Transverse colon (tissue), 4 donors: ENCODE measurements around the gene JAGN1. TPM values are rescaled to one million over a fixed set of nuclear protein-coding genes. Genes with fewer than 3 reads are reported as not detected.
A peak's percentile ranks its signal among the peaks of the same experiment; 100 is the strongest.

ENCODE experiments used
- DNase-seq: peaks from one replicate; pipeline ENCODE4 v3.0.0-alpha.2; 2019
- H3K27ac ChIP-seq, 4 donors: fragments of 200-600 bp; sonication (generic); 2 replicates each; pipeline ENCODE4 v1.5.1; 2016 to 2018; ENCODE audit warnings: inconsistent platforms in 4 of 4
- H3K27me3 ChIP-seq: fragments of 200-600 bp; sonication (generic); 2 replicates; pipeline ENCODE4 v1.5.1; 2017; ENCODE audit warnings: inconsistent platforms
- H3K36me3 ChIP-seq, 4 donors: fragments of 200-600 bp; sonication (generic); 2 replicates each; pipeline ENCODE4 v1.5.1; 2017 to 2019; ENCODE audit warnings: inconsistent platforms in 4 of 4
- H3K4me1 ChIP-seq, 4 donors: fragments of 200-600 bp; sonication (generic); 2 replicates each; pipeline ENCODE4 v1.5.1; 2017 to 2020; ENCODE audit warnings: inconsistent platforms in 4 of 4
- H3K4me3 ChIP-seq, 4 donors: fragments of 200-600 bp; sonication (generic); 1 replicate in 1 of 4; 2 replicates in 3 of 4; pipeline versions ENCODE4 v1.5.1 to v1.6.1; 2017 to 2019; ENCODE audit warnings: inconsistent platforms in 4 of 4
- H3K9me3 ChIP-seq, 2 donors: fragments of 200-600 bp; sonication (generic); 2 replicates each; pipeline ENCODE4 v1.5.1; 2017 to 2019; ENCODE audit warnings: inconsistent platforms in 2 of 2
- CTCF ChIP-seq, 5 experiments: fragments of 200-600 bp in 3 of 5; fragments of 450-650 bp in 2 of 5; sonication (generic) in 3 of 5; IDR thresholded peaks; 1 replicate in 2 of 5; 2 replicates in 3 of 5; pipeline ENCODE4 v1.5.1; 2016 to 2017; ENCODE audit warnings: antibody characterized with exemption in 5 of 5, inconsistent platforms in 3 of 5, mild to moderate bottlenecking in 2 of 5, moderate library complexity in 1 of 5
- EP300 ChIP-seq: sonication (generic); formaldehyde crosslinking; IDR thresholded peaks from one replicate; pipeline ENCODE4 v1.6.1; 2017; ENCODE audit warnings: antibody characterized with exemption, low read depth
- POLR2A ChIP-seq: fragments of 450-650 bp; IDR thresholded peaks from one replicate; pipeline ENCODE4 v1.6.1; 2016; ENCODE audit warnings: antibody characterized with exemption, mild to moderate bottlenecking, moderate library complexity
- POLR2AphosphoS5 ChIP-seq, 3 donors: sonication (generic); formaldehyde crosslinking; IDR thresholded peaks; one replicate each; pipeline ENCODE4 v1.6.1; 2016; ENCODE audit warnings: antibody characterized with exemption in 3 of 3
- WGBS, 2 donors: methylation state at CpG; one replicate each; pipeline ENCODE4 v1.1.5; 2018; ENCODE audit warnings: low coverage in 1 of 2; 5-methylcytosine and 5-hydroxymethylcytosine counted together
- in situ Hi-C, 4 donors: fragments of 200-750 bp; cut with MboI; loops; one replicate each; pipeline versions ENCODE4 v1.15.0 to v1.15.1; 2017; ENCODE audit warnings: low sequenced_read_pairs in 3 of 4, low pct_ligation_motif_present in 1 of 4, low pct_unique_long_range_greater_than_20kb in 1 of 4
- intact Hi-C: fragments of 100-400 bp; cut with DNase I; formaldehyde crosslinking; loops from one replicate; pipeline ENCODE4 v1.15.1; 2023; ENCODE audit warnings: low total_unique reads
- total RNA-seq, 4 donors: library from RNA; depleted of rRNA; stranded (reverse); fragments of >200 nt; gene quantifications; one replicate each; pipeline ENCODE4 v1.1.0, GENCODE V29; 2016

JAGN1 gene
- total RNA-seq, 4 donors from 2014 or later = 5.8 to 73.0 (median 28.5) TPM

DNA sequence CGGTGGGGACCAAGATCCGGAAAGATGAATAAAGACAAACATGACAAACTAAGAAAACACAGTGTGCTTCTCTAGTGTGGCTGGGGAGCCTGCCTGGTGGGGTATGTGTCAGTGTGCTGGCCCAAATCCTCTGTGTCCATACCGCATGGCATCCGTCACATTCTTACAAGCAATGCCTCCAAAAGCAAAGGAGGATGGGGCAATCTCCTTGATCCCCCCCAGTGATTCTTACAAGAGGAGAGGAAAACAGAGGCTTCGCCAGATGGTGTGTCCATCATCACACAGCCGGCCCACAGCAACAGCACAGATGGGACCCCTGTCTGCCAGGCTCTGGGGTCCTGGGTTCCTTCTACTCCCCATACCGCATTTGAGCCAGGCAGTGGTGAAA is 25.9 kb downstream of the JAGN1 start:
- no peak for DNase-seq
- WGBS, 2 donors = 50% methylated on average over 7 of the region's 7 CpGs; no CpG with 5 or more reads in 1 of the 2 donors
- peaks cover 28 to 44% (median 40%) of the 10 kb centered on the region in 4 donors for H3K4me1 ChIP-seq
- in situ Hi-C loops = no loop called here
- H3K27me3 ChIP-seq = no peaks in the 10 kb centered on the region
- H3K36me3 ChIP-seq = no peaks in the 10 kb centered on the region
- no peaks in the 10 kb centered on the region for H3K9me3 ChIP-seq
- intact Hi-C loops = loop anchor here (10.0 kb wide), 1 partner anchor 72 kb away; the partner anchor contains the start of gene RPUSD3
- H3K4me3 ChIP-seq = peak overlapping the region in 3 of 4 donors; percentile 48 to 72 (median 53)
- no peak for TF ChIP-seq EP300
- TF ChIP-seq POLR2A = no peak
- no peak for TF ChIP-seq CTCF (IDR thresholded peaks at IDR 0.05)
- TF ChIP-seq POLR2AphosphoS5 (IDR thresholded peaks at IDR 0.05) = no peak
- peak overlapping the region; percentile 90 to 95 (median 92) for H3K27ac ChIP-seq

GRCh38 chr3:9916734-9917680 is 26.6 kb downstream of the JAGN1 start, which contains the start of gene IL17RC:
Gene IL17RC (plus strand): TSS chr3:9917098. CDS start chr3:9917316, 218 bp downstream.
- peak; percentile 92 for DNase-seq

DNA sequence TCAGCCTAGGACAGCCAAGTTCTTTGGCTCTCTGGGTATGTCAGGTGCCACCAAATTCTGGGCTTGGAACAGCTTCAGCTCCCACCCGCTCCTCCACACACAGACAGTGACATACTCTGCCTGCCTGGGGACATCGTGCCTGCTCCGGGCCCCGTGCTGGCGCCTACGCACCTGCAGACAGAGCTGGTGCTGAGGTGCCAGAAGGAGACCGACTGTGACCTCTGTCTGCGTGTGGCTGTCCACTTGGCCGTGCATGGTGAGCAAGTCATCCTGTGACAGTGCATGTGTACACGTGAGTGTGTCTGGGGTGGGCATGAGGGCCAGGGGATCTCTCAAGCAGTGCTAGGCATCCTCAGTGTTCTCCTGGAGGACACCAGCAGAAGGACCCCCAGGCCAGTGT is 27.4 kb downstream of the JAGN1 start:
- Histone ChIP-seq H3K4me1 (peaks cover 28 to 44% (median 40%) of the 10 kb centered on the region in 4 donors), H3K9me3 (no peaks in the 10 kb centered on the region), H3K27me3 (no peaks in the 10 kb centered on the region), H3K36me3 (no peaks in the 10 kb centered on the region), H3K27ac (peak overlapping the region; percentile 90 to 95 (median 92)), H3K4me3 (peak overlapping the region in 2 of 4 donors; percentile 48 to 72)
- TF ChIP-seq CTCF (IDR thresholded peaks at IDR 0.05) = no peak
- no peak for TF ChIP-seq EP300
- no peak for TF ChIP-seq POLR2AphosphoS5 (IDR thresholded peaks at IDR 0.05)
- no peak for TF ChIP-seq POLR2A
- no peak for DNase-seq
- WGBS, 2 donors = 76% methylated on average over 10 of the region's 10 CpGs; no CpG with 5 or more reads in 1 of the 2 donors
- intact Hi-C loops (loop anchor here (10.0 kb wide), 1 partner anchor 73 kb away; the partner anchor contains the start of gene RPUSD3), in situ Hi-C loops (no loop called here)

More at GRCh38 chr3:9916734-9917680, 26.6 kb downstream of the JAGN1 start, which contains the start of gene IL17RC:
- Histone ChIP-seq H3K27ac (peak within 1 kb of the TSS; percentile 90 to 95 (median 92)), H3K36me3 (no peaks in the 10 kb centered on the region), H3K9me3 (no peaks in the 10 kb centered on the region), H3K4me3 (peak within 1 kb of the TSS; percentile 49 to 72 (median 53)), H3K27me3 (no peaks in the 10 kb centered on the region), H3K4me1 (peaks cover 28 to 44% (median 40%) of the 10 kb centered on the region in 4 donors)
- WGBS, 2 donors = 24 to 60% methylated on average over 1 to 19 of the region's 19 CpGs
- in situ Hi-C loops (no loop called here), intact Hi-C loops (loop anchor here (10.0 kb wide), 1 partner anchor 72 kb away; the partner anchor contains the start of gene RPUSD3)
- TF ChIP-seq POLR2AphosphoS5 (IDR thresholded peaks at IDR 0.05) (peak; percentile 71 to 87 (median 85)), EP300 (no peak), POLR2A (peak; percentile 76), CTCF (IDR thresholded peaks at IDR 0.05) (no peak)
